GM12891 (cell line): ENCODE results near the gene ATP1A4.

Source experiments
- PAX5 ChIP-seq: IDR thresholded peaks from 2 replicates; pipeline ENCODE4 v1.6.1; 2011; ENCODE audit warnings: low read length, moderate library complexity, mild to moderate bottlenecking; ENCODE audit not compliant: insufficient read depth, severe bottlenecking
- POLR2A ChIP-seq: IDR thresholded peaks from 2 replicates; pipeline ENCODE4 v1.6.1; 2011; ENCODE audit warnings: low read depth, low read length, control low read depth
- POLR2AphosphoS5 ChIP-seq: IDR thresholded peaks from 2 replicates; pipeline ENCODE4 v1.6.1; 2011; ENCODE audit warnings: low read depth, low read length, control low read depth
- POU2F2 ChIP-seq: IDR thresholded peaks from 2 replicates; pipeline ENCODE4 v1.6.1; 2011; ENCODE audit warnings: low read depth, mild to moderate bottlenecking, control low read depth, low read length, moderate library complexity
- SPI1 ChIP-seq: IDR thresholded peaks from 2 replicates; pipeline ENCODE4 v1.6.1; 2011; ENCODE audit warnings: low read depth, low read length, control low read depth
- TAF1 ChIP-seq: IDR thresholded peaks from 2 replicates; pipeline ENCODE4 v1.6.1; 2011; ENCODE audit warnings: low read depth, low read length, control low read depth

DNA sequence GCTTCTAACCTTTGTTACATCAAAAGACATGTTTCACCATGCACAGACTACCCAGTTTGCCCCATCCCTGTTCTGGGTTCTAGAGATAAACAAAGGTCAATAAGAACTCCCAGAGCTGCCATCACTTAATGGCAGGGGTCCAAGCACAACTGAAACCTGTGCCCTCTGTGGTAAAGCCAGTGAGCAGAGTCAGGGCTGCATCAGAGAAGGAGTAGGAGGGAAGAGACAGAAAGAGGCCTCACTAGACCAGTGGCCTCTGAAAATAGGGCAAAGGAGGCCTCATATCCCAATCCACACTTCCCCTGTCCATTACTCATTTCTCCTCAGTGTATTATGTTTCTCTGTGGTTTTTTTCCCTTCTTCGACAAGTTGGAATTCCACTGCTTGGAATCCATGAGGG lies 25.7 kb upstream of the ATP1A4 start:
- TF ChIP-seq POLR2AphosphoS5 (no peak), POLR2A (no peak), TAF1 (no peak), SPI1 (no peak), POU2F2 (no peak), PAX5 (no peak)
